GOT3 (cell line): ENCODE measurements around the gene KCNK10.

Source experiments
- DNase-seq: peaks from one replicate; lab custom pipeline; 2025; ENCODE audit warnings: mixed read lengths; lab: John Stamatoyannopoulos, UW

KCNK10 gene

DNA sequence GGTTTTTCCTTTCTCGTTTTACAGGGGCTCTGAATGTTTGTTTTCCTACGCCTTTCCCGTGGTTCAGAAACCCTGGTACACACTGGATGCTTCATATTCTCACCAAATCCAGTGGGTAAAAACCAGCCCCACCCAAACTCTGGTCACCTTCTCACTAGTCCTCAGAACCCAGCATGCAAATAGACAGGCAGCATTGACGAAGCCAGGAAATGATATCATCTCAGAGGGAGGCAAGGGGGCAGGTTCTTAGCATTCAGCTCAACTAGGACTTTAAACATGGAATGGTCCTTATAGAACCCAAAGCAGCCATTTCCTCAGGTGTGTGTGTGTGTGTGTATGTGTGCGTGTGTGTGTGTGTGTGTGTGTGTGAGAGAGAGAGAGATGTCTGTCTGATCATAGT lies 142.0 kb downstream of the KCNK10 start:
- DNase-seq: no peak

DNA sequence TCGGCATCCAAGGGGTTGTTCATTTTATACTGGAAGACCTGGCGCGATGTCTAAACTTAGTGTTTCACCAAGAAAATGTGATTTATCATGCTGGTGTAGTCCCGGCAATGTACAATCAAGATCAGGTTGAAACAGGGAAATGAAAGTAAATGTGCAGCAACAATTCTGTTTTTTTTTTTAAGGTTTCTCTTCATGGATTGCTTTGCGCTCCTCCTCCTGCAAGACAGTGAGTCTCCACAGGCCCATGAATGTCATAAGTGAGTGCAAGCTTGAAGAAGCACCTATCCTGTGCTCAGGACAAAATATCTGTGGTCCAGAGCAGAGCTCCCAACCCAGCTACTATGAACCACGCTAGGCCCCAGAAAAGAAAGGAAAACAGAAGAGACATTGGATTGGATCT lies 143.4 kb downstream of the KCNK10 start:
- no peak for DNase-seq

DNA sequence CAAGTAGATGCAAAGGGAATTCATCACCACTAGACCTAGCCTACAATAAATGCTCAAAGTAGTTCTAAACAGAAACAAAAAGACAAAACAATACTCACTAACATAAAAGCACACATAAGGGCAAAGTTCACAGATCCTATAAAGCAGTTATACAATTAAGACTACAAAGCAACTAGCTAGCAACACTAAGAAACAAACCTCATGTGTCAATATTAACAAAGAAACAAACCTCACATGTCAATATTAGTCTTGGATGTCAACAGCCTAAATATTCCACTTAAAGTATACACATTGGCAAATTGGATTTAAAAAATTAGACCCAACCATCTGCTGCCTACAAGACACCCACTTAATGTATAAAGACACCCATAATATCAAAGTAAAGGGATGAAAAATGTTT lies 152.7 kb downstream of the KCNK10 start:
- DNase-seq: no peak

DNA sequence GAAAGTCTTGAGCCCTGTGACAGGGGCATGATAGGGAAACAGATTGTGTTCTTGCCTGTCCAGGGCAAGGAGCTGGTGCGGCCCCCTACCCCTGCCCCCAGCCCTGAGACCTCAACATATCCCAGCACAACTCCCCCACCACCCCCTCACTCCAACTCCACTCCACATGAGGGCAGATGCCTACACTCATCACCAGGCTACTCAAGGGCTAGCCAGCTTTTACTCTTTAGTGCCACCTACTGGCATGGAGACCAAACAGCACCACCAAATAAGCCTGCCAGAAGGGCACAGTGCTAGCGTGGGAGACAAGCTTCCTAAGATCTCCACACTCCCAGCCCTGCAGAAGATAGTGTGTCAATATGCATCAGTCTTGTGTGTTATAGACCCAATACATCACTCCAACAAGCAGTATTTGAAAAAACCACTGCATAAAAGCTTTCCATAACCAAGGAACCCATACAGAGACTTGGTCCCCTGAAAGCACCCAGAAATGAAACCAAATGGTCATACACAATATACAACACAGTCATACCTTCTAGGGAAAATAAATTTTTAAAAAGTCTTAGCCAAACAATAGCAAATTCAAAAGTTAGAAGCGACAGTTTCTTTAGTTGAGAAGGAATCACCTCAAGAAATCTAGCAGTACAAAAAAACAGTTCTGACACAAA lies 154.4 kb downstream of the KCNK10 start:
- no peak for DNase-seq

DNA sequence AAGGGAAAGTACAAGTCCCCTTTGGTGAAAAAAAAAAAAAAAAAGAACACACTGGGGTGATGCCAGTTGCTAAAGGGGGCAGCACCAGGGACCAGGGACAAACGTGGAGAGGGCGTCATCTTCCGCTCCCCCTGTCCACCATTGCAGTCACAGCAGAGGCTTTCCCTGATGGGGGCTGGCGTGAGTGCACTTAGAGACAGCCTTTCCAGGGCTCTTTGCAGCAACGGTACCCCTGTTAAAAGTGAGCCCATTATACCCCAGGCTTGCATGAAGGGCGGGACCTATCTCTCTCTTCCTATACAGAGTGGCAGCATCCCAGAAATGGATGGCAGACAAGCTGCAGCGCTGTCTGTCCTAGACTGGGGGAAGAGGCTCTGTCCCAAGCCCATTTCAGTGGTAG lies 155.0 kb downstream of the KCNK10 start:
- no peak for DNase-seq

DNA sequence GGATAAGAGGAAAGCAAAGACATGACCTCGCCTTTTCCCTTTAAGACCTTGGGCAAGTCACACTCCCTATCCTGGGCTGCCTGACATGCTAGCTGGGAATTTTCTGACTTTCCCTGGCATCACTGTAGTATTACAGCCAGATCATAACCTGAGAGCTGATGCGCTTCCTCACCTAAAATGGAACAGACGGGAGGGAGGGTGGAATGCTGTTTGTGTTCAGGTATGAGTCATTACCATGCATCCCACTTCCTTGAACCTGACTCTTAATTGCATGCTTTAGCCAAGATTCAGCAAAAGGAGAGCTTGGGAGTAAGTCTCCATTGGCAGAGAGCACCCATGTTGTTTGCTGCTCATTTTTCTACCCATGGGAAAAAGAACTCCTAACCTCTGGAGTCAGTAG lies 156.5 kb downstream of the KCNK10 start:
- DNase-seq: no peak

DNA sequence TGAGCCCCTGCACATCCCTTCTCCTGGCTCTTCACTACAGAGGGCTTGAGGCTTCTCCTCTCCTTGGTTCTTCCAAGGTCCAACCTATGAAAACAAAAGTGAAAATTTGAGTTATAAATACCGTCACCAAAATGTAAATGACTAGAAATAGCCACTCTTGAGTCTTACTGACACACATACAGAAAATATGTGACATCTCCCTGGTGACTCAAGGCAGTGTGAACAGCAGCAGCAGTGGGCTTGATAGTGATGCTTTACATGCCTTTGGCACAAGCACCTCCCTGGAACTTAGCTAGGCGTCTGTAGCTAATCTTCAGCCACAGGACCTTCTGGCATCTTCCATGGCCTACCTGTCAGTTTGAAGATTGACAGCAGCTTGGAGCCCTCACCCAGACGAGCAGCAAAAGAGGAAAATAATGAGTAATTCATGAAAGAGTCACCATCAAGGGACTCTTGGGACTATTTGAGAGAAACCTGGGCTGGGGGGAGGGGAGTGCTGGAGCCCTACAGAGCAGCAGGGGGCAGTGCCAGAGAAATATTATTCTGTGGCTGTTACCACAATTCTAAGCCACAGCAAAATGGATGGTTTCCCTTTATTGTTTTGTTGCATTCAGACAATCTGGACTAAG lies 158.0 kb downstream of the KCNK10 start:
- no peak for DNase-seq

DNA sequence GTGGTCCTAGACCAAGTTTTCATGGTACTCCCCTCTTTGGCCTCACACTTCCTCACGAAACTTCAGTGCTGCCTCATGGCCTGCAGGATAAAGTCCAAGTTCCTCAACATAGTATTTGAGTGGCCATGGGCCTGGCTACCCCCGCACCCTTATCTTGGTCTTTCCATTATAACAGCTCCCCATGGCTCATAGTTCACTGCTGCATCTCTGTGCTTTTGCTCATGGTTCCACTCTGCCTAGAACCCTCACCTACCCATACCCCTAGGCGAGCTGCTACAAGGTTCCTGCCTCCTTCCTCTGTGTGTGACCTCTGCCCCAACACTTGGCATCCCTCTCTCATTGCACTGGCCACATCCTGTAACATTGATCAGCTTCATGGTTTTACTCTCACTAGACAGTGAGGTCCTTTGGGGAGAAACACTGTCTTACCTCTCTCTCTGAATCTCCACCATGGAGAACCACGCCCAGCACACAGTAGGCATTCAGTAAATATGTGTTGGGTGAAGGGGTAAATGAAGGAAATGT lies 159.3 kb downstream of the KCNK10 start:
- DNase-seq: no peak

DNA sequence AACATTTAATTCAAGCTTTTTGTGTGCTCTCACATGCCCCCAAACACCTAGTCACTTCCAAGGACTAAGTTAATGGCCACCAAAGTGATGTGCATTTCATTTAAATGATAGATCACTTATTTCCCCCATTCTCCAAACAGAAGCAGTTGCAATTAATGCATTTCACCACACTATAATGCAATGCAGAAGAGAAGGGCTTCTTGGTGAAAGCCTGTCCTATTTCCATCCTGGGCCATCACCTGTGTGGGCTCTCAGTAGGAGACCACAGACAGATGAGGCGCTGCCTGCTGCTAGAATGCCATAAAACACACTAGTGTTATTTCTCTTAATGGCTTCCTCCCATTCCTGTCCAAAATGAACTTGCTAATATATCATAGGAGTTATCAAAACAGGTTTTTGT lies 166.9 kb downstream of the KCNK10 start:
- no peak for DNase-seq

DNA sequence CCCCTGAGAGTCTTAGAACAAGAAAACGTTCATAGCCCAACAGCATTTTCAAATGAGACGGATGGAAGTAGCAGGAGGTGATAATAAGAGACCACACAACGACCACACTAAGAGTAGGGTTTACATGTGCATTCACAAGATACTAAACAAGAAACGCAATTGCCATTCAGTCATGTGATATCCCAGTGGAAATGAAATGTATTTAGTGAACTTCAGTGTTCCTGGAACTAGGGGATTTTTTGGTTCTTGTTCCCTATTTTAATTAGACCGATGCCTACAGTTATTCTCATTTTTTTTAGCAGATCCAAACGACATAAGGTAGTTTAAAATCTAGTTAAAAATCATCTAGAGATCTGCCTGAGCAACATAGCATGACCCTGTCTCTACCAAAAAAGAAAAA lies 168.1 kb downstream of the KCNK10 start:
- no peak for DNase-seq

DNA sequence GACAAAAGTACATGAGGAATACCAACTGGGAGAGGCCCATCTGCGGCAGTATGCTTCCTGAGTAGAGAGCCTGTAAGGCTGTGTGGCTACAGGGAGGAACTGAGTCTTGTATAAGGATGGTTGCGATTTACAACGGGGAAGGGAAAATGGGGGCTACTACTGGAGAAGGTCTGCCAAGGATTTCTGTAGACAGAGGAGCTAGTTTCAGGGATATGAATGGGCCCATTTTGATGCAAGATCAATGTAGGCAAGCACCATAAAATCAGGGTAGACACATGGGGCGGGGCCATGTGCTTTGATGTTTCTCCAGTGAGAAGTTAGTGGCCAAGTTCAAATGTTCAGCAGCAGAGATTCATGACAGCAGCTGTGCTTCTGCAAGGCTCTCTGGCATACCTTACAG lies 168.7 kb downstream of the KCNK10 start:
- no peak for DNase-seq

DNA sequence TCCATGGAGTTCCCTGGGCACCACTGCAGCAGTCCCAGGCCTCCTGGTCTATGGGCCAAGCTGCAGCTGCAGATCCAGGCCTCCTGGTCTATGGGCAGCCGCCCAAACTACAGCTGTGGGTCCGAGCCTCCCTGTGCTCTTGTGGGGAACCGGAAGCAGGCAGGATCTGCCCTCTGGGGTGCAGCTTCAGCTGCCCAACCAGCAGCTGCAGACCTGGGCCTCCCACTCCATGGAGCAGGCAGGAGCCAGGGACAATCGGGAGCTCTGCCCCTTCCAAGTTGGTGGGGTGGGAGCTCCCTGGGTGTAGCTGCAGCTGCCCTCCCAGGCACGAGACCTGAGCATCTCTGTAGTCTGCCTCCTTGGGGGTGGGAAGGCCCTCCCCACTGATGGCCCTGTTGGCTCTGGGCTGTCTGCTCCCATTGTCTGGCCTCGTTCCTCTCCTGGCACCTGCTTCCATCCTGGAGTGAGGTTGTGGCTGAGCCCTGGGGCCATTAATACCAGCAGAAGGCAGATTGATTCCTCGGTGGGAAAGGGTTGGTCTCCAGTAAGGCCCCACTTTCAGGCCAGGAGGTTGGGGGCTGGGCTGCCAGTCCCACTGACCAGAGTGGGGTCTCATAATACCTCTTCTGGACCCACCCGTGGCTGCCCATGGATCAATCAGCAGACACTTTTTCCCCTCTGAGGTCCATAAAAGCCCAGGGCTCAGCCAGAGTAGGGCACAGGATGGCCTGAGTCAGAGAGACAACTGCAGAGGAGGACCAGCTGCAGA lies 176.0 kb downstream of the KCNK10 start:
- no peak for DNase-seq

DNA sequence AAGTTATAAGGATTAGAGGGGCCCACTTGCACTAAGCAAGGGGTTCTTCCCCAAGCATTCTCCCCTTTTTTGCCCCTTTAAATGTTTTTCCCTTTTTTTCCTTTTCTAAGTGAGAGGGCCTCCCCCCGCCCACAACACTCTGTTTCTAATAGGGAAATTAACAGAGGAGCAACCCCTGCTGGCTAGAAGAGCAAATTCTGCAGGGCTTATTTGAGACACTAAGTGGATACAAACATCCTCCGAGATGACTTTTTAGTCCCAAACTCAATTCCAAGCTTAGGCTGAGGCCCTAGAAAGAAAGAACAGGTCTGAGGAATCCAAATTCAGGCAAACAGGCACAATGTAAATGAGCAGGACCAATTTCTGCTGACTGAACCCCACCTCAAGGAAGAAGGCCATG lies 179.3 kb downstream of the KCNK10 start:
- no peak for DNase-seq

DNA sequence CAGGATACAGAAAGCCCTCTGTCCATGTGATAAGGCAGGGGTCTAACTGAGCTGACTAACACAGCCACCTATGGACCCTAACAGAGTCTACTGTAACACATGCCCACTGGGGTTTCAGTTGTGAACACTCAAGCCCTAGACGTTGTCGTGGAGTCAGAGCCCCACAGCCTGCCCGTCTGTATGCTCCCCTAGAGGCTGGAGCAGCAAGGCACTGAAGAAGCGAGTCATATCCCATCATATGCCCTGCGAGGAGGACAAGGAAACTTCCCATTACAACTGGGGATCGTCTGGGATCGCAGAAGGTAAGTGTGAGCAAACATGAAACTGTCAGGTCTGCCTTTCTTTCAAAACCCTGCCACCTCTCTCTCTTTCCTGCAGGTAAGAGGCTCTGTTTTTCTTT lies 180.1 kb downstream of the KCNK10 start:
- DNase-seq: no peak

DNA sequence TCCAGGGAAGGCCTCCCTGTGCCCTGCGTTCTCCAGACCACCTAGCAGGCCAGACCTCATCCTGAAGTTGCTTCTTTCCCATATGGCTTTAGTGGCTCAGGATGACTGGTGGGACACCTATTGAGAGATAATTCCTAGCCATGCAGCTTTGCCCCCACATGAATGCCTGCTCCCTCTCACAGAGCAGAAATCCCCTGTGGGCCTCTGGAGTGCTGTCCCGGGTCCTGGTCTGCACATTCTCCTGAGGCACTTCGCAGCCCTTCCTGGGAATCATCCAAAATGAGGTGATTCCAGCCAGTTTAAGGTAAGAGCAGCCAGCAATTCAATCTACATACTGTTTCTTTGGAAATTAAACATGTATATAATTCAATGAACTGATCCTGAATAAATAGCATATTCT lies 182.2 kb downstream of the KCNK10 start:
- DNase-seq: no peak

DNA sequence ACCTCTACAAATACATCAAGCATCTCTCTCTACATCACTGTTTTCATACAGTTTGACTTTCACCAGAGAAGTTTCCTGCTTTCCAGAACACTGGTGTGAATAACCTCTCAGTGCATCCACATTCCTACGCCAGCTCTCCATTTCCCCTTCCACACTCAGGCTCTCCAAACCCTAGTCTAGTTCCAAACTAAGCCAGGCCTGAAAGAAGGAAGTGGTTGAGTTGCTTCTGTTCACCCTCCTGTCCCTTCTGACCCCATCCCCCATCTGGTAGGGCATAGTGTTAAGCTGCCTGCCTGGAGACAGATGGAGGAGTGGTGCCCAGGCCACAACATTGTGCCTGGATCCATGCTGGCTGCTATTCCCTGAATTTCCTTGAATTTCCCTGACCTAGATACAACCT lies 185.7 kb downstream of the KCNK10 start:
- DNase-seq: no peak
